Stimulated activated CD4-positive, alpha-beta T cell treated with anti-CD3 and anti-CD28 coated beads, Interleukin-12 subunit alpha, Interleukin-12 subunit beta, amount 100 ng/mL, for 48 hours (primary cell): Measurements from ENCODE around the gene CHDH.

Experiments used
- DNase-seq, 3 donors: peaks; one replicate each; pipeline ENCODE4 v3.0.0-alpha.2; 2020; ENCODE audit warnings: low read depth in 2 of 3, low spot score in 1 of 3

Gene CHDH

GRCh38 chr3:53790470-53790869 is 55.7 kb downstream of the CHDH start:
- DNase-seq: no peak

GRCh38 chr3:53789459-53789858 is 56.8 kb downstream of the CHDH start:
- DNase-seq: no peak

GRCh38 chr3:53788038-53788437 is 58.2 kb downstream of the CHDH start:
- DNase-seq: no peak

DNA sequence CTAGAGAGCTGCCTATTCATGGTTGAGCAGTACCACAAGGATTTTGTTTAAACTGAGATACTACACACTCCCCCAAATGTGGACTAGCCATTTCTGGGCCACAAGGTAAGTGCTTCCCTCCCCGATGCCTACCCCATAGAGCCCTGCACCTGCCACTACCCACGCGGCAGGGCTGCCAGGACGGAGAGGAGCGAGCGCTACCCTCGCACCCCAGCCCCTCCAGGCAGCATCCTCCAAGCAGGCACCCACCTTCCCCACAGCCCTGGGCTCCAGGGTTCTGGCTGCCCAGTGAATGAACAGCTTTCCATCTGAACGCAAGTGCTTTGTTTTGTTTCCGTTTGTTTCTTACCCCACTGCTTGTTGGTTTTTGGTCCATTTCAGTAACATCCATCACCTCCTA is 59.2 kb downstream of the CHDH start:
- no peak for DNase-seq

- DNase-seq: no peak
Measured at GRCh38 chr3:53780806-53781205, 65.4 kb downstream of the CHDH start.

GRCh38 chr3:53780171-53780570 is 66.0 kb downstream of the CHDH start:
- no peak for DNase-seq

DNA sequence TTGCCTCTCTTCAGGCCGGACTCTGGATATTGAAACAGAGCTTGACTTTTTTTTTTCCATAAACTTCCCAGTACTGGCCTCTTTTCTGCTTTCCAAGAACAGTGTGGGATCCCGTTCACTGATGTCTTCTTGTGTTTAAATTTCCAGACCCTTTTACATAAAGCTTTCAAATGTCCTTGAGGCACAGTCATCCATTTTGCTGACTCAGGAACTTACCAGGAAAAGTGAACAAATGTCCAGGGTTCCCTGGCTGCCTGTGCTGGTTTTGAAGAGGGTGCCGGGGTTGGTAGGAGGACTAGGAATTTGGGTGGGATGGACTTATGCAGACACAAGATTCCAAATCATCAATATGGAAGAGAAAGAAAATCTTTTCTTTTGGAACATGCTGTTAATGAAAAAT is 68.1 kb downstream of the CHDH start:
- DNase-seq: no peak

DNA sequence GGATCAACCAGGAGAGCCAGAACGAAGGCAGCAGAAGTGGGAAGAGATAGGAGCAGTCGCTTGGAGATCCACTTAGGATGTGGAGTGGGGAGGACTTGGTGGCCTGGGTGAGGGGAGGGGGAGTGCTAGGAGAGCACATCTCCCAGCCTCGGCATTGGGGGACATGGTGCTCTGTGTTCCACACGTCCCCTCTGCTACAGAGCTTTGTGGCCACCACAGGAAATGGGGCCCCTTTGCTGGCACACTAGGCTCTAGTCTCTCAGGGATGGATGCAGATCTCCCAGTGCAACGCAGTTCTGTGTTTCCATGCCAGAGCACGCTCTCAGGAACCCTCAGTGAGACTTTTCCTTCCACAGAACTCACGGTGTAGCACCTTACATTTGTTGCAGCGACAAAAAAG is 68.8 kb downstream of the CHDH start:
- DNase-seq: no peak

- DNase-seq: no peak
Measured at GRCh38 chr3:53776494-53777101, 69.6 kb downstream of the CHDH start.

DNA sequence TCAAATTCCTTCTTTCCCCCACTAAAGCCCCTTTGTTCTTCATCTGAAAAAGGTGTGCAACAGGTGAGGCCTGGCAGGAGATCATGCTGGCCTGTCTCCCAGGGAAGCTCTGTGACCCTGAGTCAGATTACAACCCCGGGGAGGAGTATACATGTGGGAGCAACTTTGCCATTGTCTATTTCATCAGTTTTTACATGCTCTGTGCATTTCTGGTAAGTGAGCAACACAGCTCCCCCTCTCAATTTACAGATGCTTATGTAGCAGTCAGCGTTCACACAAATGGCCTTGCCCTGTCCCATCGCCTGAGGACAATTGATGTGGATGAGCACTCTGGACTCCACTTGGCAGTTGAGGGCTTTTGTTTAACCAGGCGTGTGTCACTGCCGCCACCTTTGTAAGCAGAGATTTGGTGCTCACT is 70.4 kb downstream of the CHDH start:
- no peak for DNase-seq

- no peak for DNase-seq
Measured at GRCh38 chr3:53775018-53775417, 71.2 kb downstream of the CHDH start.

DNA sequence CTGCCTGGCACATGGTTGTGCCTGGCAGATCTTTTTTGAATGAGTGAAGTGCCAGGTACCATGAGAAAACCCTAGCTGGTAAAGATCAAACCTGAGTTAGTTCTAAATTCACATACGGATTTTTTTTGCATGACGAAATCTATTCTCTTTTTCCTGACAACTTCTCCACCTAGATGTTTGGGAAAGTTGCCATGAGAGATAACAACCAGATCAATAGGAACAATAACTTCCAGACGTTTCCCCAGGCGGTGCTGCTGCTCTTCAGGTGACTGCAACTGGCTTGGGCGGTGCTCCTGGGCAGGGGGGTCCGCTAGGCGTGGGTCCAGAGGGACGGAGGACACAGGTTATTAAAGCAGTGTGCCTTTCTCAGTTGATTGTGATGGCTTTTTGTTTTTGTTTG is 71.8 kb downstream of the CHDH start:
- no peak for DNase-seq

GRCh38 chr3:53773611-53774368 is 72.4 kb downstream of the CHDH start:
- DNase-seq: no peak

GRCh38 chr3:53773021-53773436 is 73.2 kb downstream of the CHDH start:
- DNase-seq: no peak

GRCh38 chr3:53772562-53772961 is 73.7 kb downstream of the CHDH start:
- no peak for DNase-seq

DNA sequence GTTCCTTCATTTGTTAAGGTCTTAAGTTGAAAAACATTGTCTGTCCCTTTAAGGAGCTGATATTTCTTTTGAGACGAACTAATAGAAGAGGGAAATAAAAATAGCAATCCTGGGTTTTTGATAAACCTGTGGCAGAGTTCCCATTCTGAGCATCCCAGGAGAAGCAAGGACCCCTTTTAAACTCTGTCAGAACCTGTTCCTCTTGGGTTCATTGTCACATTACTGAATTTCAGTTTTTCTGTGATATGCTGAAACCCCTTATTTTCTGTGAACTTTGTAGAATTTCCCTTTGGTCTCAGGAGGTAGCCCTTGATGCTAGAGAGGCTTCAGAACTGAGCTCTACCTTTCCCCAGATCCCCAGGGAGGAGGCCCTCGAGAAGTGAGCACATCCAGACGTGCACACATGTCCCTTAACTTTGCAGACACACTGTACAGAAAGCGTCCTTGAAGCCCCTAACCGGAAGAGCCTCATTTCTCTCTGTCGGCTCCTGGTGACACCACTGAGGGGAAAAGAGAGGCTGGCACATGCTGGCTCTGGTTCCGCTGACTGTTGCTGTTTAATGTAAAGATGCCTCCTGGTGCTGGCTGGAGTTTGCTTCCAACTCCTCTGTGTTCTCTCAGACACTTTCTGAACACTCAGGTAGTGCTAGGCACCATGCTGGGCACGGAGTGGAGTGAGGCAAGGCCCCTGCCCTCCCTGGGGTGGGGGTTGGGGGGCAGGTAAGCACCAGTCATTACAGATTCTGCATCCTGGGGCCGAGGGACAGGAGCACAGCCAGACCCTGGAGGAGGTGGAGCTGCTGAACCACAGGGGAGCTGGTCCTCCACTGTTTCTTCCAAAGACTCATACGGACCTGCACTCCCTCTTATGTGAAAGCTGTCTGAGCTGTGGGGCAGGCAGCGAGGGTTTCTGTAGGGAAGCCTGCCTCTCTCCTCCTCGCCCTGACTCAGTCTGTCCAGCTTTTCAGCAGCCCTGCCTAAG is 77.5 kb downstream of the CHDH start:
- DNase-seq: no peak

- no peak for DNase-seq
Measured at GRCh38 chr3:53766706-53767105, 79.5 kb downstream of the CHDH start.

GRCh38 chr3:53765753-53766152 is 80.5 kb downstream of the CHDH start:
- DNase-seq: no peak

DNA sequence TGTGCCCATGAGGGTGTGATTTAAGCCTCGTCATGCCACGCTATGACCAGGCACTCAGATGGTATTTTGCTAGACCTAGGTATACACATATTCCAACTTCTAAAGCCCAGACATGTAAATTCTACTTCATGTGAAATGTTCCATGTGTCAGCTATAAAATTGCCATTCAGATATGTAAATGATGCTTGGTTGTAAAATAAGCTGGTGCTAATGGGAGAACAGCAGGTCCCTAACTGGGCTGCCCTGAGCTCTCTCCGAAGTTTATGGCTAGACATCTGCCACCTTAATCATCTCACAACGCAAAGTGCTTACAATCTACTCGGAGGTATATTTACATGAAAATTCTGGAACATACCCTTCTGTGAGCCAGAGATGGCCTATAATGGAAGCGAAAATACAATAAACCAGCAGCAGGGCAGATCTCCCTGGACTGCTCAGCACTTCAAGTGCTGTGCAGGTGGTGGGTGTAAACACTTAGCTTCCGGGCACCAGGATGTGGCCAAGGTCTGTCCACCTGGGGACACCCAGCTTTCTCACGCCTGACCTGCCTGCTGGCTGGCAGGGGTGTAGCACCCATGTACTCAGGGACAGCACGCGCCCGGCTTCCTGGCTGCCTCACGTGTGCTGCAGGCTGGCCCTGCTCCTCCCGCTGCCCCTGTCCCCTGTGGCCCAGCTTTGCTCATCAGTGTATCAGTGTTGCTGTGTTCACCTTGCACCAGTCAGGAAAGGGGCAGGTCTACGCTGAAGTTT is 82.0 kb downstream of the CHDH start:
- DNase-seq: no peak

DNA sequence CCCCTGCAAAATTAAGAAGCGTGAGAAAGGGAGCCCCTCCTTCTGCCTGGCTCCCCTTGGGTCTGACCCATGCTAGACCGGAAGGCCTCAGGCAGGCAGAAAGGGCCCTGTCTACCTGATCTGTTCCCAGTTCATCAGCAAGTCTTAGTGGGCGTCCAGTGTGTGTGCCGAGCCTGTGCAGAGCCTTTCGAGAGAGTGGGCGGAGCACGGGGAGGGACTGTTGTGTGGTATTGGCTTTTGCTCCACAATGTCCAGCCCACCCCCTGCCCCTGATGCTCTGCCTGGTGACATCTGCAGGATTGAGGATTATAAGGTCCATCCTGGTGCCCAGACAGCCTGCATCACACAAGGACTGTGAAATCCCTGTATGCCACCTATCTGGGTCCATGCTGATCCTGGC is 82.9 kb downstream of the CHDH start:
- DNase-seq: no peak
